ENCODE measurements around the gene FAM240B.

Gene FAM240B

DNA sequence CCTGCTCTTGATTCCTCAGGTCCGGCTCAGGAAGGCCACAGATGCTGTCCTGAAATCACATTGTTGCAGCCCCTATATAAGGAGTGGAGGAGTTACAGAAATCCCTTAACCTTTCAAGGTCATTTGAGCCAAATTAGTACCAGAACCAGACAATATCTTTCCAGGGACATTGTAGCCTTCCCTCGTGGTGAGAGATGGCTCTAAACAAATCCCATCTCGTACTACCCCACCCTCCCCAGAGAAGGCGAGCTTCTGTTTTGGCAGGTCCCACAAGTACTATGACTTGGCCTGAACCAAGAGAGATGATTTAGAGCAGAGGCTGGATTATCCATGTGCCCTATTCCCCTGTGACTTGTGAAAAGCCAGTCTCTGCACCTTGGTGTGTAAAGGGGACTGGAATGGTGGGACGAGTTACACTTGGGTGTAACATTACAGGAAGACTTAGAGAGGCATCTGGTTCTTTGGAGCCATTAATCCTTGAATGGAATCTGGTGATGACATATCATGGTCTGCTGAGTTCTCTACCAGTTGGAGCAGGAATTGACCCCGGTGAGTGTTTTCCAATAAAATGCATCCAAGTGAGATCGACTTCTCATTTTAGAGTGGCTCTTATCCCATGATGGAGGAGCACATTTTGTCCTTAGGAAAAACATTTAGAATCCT, at the start of gene FAM240B:
FAM240B (minus strand) TSS at position 51 of the 663 bp plus-strand sequence. CDS start 16,134 bp downstream, outside the sequence.
- no peak for DNase-seq (ENCODE audit: low read depth)

DNA sequence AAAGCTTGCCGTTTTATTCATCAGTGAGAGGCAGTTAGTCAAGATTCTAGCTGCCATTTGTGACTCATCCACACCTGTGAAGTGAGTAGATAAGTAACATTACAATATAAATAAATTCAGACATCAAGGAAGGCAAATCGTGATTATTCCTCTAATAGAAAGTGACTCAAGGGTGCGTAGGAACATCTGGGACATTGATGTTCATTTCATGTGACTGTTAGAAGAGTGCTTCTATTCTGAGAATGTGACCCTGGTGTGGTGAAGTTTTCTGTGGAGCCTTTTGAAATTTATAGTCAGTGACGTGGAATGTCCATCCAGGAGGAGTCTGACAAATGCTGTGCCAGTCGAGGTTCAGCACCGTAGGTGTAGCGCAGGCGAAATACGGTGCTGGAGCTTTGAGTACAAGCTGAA, 48.4 kb upstream of the FAM240B start:
- no peak for DNase-seq (ENCODE audit: low read depth)

DNA sequence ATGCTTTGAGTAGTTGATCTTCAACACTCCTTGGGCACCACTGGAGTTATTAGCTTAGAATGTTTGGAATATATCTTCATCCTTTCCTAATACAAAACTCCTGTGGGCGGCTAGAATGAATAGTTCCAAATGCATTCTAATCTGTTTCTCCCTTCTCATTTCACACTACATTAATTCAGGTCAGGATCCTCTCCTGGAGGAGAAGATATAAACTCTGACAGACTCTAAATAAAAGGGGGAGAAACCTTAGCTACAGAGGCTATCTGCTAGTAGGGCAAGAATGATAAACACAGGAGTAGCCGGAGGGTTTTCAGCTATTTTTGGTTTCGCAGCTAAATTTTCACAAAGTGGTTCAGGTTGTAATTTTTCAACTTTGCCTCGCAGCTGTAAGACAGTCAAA, 45.2 kb upstream of the FAM240B start:
- DNase-seq (ENCODE audit: low read depth), result no peak

DNA sequence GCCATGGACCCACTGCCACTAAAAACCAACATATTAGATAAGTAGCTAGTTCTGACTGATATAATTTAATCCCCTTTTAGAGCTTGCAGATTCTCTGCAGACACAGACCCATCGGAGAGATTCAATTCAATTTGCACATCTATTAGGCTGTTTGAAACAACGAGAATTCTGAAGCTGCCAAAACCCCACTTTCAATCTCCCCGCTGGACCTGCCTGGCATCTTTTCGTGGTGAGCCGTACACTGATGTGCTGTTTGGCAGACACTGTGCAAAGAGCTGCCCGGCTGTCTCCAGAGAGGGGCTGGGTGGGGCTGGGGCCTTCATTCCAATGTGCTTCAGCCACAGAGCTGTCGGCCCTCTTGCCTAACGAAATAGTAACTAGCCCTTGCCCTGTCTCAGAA, 42.1 kb upstream of the FAM240B start:
- no peak for DNase-seq (ENCODE audit: low read depth)

DNA sequence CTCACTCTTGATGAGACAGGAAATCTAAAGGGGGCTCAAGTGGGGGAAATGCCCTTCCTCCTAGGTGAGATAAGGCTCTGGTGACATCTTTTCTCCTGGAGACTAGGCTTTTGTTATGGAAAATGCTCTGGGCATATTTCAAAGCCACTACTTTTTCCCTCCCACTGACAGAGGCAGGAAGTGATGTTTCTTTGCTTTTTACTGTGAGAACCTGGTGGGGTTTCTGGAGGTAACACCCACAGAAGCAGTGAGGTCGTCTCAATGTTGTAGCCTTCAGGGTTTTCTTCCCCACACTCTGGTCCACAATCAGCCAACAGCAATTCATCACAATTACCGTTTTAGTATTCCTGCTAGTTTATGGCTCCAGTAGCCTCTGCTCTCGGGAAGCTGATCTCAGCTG, 41.4 kb upstream of the FAM240B start:
- DNase-seq (ENCODE audit: low read depth), result no peak

DNA sequence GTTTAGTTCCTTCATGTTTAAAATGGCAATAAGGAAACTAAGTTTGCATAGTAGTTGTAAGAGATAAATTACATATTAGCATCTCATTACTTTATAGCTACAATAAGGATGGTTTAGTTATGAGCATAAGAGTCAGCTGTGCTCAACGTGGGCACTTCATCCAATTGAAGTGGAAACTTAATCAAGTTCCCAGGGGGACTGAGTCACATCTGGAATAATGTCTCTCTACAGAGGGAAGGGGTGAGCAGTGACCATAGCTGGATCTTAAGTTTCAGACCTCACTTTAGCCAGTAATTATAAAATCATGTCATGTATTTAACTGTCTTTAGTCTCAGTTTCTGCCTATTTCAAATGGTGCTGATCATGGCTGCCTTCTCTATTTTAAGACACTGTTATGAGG, 36.8 kb upstream of the FAM240B start:
- DNase-seq (ENCODE audit: low read depth), result no peak

DNA sequence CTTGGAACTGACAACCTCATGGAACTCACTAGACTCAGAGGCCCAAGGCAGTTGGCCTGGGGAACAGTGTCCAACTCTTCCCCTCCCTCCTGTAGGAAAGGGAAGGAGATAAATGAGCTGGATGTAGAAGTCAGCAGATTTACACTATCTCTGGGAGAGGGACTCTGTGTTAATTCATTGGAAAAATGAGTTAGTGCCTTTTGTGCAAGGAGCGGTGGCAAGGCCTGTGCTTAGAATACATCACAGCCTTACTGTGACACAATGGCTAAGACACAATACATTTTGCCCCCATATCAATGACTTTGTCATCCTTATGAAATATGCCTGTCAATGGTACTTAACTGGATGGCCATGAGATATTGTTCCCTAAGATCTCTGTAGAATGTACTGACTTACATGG, 28.0 kb upstream of the FAM240B start:
- DNase-seq (ENCODE audit: low read depth), result no peak

DNA sequence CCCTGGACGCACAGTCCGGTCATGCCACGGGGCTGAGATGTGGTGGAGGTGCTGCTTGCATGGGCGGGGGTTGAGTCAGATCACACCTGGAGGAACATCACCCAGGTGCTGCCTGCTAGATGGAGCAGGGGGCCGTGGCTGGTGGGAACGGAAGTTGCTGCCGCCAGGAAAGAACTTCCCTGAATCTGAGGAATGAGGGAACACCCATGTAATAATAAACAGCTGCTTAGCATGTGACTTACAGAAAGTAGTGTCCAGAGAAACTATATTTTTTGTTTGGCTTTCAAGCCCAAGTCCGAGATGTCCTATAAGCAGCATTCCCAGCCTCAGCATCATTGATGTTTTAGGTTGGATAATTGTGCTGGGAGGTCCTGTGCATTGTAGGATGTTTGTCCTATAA, 27.1 kb upstream of the FAM240B start:
- DNase-seq (ENCODE audit: low read depth), result no peak

DNA sequence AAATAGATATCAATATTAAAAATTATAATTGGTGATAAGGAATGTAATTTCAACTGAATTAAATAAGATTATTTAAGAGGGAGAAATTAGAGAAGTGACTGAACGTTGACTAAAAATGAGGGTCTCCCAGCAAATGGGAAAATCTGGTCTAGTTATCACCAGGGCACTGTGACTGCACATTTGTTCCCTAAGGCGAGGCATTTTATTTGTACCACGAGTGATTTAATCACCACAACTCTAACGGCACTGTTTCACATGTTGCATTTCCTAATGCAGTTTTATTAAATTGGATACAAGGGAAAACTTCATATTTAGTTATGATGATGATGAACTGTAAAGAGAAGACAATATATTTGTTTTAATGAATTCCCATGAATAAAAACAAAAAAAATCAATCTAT, 26.4 kb upstream of the FAM240B start:
- DNase-seq (ENCODE audit: low read depth), result no peak

DNA sequence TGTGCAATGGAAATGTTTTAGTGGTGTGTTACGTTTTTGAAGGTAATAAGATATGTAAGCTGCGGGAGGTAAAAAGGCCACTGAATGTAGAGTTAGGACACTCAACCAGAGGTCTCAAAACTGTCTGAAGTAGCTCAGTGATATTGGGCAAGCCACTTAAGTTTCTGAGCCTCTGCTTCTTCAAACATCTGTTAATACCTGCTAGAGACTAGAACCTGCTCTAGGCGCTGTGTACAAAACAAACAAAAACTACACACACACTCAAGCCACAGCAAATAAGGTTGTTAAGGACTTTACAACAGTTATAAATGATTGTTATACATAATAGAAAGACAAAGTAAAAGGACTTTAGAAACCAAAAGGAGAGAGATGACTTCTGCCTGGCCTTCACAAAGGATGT, 24.6 kb upstream of the FAM240B start:
- DNase-seq (ENCODE audit: low read depth), result no peak

DNA sequence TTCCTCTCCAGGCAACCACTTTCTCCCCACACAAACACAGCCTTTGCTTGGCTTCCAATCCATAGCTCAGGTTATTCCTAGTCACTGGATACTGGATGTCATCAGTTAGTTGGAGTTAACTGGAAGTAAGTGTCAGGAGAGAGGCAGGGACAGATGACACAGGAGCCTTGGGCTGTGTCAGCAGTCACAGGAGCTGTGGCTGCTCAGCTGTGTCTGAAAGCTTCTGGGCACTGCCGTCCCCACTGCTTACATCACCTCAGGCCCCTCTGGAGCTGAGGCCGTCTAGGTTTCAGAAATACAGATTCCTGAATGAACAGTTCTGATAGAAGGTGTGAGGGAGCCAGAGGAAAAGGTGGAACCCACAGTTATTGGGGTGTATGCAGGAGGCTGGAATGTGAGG, 17.3 kb upstream of the FAM240B start:
- DNase-seq (ENCODE audit: low read depth), result no peak

DNA sequence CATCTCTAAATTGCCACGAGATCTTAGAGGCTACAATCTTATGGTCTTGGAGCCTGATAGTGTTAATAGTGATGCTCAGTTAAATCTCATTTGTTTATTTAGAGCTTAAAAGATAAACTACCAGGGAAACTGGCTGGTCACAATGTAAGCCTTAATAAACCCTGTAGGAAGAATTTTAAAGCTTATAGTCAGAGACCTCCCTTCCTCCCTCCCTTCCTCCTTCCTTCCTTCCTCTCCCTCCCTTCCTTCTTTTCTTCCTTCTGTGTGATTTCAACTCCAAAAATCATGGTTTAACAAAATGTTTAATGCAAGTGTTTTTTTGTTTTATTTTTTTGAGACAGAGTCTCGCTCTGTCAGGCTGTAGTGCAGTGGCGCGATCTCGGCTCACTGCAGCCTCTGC, 14.9 kb upstream of the FAM240B start:
- DNase-seq (ENCODE audit: low read depth), result no peak

DNA sequence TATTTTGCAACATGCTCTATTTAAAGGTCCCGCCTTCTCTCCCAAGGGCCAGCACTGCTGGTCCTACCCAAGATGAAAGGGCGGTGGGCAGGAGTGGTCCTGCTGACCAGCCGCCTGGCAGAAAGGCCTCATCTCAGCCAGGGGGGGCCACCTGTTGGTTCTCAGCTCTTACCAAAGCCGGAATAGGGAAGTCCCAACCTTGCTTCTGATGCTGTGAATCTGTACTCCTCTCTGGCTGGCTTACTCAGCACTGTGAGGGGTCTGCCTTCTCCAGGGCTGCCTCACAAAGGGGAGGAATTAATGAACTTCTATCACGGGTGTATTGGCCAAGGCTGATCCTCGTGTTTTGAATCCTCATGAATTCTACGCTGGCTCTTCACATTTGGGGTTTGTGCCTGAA, 13.6 kb upstream of the FAM240B start:
- DNase-seq (ENCODE audit: low read depth), result no peak

DNA sequence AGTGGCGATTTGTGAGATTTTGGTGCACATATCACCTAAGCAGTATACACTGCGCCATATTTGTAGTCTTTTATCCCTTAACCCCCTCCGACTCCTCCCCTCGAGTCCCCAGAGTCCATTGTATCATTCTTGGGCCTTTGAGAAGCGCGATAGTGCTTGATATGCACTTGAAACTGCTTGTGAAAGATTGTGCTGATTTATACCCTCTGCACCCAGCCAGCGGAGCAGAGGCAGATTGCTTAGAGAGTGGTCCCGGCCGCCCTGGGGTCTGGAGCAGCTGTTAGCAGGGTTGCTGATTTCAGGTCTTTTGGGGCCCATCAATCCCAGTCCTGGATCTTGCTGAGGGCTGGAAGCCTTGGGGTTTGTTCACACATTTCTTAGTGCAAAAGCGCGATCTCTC, 13.0 kb upstream of the FAM240B start:
- DNase-seq (ENCODE audit: low read depth), result no peak

DNA sequence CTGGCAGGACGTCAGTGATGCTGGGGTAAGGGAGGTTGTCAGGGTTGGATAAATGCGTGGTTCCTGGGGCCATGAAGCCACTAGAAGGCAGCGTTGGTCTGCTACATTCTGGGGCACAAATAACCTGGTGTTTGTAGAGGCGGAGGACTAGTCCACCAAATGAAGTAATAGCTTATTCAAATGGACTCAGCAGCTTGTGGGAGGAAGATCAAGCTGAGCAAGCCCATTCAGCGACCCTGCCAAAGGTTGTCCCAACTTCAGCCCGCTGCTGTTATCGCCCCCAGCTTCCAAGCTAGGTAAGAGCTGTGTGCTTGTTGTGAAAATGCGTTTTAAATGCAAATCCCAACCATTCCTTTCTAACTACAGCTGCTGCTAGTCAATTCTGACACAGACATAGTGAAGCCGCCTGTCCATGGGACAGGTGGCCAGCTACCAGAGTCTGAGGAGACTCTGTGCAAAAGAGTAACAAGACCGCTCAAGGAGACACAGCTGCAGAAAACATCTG, 7.6 kb upstream of the FAM240B start:
- no peak for DNase-seq (ENCODE audit: low read depth)

DNA sequence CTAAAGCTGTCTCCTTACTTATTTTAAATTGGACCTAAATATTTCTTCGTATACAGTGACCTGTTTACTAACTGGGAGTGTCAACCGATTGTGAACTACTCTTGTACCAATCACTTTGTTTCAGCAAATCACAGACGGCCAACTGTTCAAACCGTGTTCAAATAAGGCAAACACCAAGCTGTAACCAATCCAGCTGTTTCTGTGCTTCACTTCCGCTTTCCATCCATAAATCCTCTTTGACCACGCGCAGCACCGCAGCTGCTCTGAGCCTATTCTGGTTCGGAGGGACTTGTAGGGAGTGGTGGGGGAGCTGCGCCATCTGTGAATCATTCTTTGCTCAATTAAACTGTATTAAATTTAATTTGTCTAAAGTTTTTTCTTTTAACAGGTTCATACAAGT, 4.8 kb upstream of the FAM240B start:
- no peak for DNase-seq (ENCODE audit: low read depth)

DNA sequence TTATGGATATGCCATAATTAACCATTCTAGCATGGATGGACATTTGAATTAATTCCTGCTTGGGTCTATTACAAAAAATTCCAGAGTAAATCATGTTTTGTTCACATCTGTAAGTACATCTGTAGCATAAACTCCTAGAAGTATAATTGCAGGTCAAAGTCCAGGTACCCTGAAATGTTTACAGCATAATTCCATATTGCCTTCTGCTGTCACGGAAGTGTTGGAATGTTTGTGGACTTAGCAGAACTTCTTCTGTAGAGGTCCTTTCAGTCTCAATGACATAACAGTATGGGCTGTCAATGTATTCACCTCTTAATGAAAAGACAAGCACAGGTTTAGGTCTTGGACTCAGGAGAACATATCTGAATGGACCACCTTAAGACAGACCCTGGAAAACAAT, 1.8 kb downstream of the FAM240B start:
- DNase-seq (ENCODE audit: low read depth), result no peak

DNA sequence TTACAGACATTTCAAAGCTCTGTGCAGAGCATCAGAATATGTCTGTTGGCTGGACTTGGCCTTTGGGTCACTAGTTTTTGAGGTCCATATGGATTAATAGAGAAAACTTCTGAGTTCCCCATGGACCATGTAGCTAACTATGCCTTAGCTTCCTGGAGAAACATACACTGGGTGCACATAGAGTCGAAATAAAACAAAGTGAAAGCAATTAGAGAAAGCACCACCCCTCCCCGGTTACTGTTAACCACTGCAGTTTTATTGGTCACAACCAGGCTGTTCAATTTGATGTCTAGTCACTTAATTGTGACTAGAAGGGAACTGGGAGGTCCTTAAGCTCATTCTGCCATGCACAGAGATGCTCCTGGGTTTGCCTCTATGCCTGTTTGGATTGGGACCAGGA, 4.2 kb downstream of the FAM240B start:
- DNase-seq (ENCODE audit: low read depth), result no peak

DNA sequence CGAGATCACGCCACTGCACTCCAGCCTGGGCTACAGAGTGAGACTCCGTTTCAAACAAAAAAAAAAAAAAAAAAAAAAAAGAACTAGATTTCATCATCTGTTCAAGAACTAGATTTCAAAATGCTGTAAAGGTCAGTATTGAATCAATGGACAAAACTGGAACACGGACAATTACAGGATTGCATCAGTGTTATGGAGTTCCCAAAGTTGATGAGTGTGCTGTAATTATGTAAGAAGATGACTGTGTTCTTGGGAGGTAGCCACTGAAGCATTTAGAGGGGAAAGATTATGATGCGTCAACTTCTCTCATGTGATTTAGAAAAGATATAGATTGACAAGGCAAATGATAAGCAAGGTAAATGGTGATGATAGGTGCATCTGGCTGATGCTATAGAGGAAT, 6.5 kb downstream of the FAM240B start:
- no peak for DNase-seq (ENCODE audit: low read depth)

DNA sequence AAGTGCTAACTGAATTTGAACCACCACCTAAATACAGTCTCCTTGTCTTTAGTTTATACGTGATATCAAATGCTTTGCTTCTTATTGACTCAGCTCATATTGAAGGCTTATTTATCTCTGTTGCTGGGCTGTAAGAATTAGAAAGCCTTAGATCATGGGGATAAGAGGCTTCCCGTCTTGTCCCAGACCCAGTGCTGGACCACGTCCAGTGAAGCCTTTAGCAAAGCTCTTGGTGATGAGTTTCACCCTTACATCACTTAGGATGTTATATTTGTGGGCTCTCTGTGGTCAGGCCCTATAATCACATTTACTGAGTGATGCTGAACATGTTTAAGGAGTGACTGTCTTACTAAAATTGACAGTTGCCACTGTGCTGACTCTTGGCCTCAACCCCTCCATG, 11.2 kb downstream of the FAM240B start:
- no peak for DNase-seq (ENCODE audit: low read depth)

DNA sequence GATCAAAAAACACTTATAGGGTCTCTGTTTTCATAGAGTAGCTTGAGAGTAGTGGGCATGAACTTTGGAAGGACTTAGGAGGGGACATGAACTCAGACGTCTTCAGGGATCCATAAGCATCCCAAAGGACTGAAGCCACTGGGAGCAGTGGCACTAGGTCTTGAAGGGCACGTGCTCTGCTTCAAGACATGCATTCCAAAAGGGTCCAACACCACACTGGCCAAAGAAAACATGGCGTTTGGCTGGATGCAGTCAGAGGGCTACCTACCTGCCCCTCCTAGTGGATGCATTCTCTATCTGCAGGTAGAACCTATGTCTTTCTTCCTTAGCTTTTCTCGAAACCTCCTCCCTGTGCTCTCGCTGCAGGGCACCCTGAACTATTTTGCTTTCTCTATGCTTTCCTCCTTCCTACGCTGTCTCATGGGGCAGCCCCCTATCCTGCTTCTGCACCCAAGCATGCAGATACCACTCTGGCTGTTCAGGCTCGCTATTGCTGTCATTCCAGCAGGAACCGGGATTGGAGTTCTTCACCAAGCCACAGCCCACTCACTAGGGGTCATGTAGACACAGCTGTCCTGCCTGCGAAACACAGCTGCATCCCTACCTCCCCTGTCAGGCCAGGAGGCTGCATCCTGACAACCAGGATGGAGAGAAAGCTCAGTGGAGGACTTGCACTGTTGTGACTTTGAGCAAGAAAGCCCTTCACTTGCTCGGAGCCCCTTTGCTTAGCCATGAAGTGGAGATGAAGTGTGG, 11.9 kb downstream of the FAM240B start:
- DNase-seq (ENCODE audit: low read depth), result no peak

DNA sequence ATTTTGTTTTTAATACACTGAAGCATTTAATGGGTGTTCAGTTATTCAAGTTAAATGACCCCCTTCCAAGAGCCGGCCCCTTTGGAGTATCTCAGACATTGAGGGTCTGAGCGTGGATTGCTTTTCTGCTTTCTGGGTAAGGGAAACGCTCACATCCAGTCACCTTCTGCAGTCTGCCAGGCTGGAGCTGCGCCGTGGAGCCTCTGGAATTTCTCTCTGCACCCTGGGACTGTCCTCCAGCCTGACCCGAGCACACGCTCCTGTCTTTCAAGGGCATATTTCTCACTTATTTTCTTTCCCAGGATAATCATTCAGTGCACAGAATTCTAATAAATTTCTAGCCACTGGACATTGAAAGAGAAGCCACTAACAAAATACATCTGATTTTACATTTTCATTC, 13.4 kb downstream of the FAM240B start:
- no peak for DNase-seq (ENCODE audit: low read depth)

DNA sequence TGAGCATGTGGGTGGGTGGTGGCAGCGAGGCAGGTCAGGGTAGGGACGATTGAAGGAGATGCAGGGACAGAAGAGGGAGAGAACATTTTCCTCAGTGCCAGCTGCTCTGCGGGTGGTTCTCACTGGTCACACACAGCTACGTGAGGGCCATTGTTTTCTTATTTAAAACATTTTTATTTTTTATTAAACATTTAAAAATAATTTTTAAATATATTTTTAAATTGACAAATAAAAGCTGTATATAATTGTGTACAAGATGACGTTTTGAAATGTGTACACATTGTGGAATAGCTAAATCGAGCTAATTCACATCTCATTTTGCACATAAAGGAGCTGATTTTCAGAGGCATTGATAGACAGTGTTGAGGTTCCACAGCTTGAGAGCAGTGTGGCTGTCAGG, 14.0 kb downstream of the FAM240B start:
- DNase-seq (ENCODE audit: low read depth), result no peak

DNA sequence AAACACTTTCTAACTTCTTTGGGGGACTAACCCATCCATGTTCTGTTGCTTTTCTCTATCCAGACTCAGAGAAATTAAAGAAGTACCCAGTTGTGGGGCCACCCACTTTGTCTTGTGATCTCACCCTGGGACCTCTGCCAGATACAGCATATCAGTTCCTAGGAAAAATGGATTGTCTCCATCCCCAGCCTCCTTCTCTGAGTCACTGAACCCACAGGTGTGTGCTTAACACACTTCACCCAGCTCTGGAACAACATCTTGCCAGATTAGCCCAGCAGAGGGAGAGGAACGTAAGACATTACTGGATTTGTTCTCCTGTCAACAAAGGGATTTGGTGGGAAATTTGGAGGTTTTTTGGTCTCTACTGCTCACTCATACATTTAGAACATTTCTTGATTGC, 19.2 kb downstream of the FAM240B start:
- no peak for DNase-seq (ENCODE audit: low read depth)
